ENCODE results near the gene PTPRM. TPM values are rescaled to one million over a fixed set of nuclear protein-coding genes. Genes with fewer than 3 reads are reported as not detected.

PTPRM gene
- polyA plus RNA-seq, 1 experiment: 81.1 TPM

DNA sequence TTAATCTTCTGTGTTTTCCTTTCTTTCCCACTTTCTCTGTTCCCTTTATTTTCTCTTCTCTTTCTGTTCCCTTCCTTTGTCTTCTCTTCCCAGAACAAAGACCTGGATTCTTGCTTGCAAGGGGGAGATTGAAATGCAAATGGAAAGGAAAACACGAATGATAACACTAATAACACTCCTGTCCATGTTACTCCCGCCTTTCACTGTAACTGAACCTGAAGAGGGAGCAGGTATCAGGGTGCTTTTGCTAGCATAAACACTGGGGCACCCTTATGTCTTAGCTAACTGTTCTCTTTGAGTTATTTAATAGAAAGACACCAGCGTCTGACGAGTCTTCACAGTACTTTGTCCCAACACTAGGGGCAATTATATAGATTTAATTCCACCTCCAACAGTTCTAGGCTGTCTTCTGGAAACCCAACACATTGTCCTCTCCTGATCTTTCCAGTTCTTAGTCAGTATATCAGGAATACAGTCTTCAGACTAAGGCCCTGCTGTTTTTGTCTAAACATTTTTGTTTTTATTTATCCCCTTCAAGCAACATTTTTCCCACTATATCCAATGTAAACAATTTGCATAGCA, 99.2 kb downstream of the PTPRM start:
- H3K9me3 ChIP-seq (ENCODE audit: control insufficient read depth, insufficient read depth, low read length): no peaks in the 10 kb centered on the region
- H3K27ac ChIP-seq (ENCODE audit: low read depth, low read length): no peak overlapping the region
- ChIA-PET CTCF (no interaction called here), POLR2A (no interaction called here)
- H3K4me3 ChIP-seq (ENCODE audit: low read depth, low read length): no peak overlapping the region
- no peaks in the 10 kb centered on the region for H3K27me3 ChIP-seq (ENCODE audit: control insufficient read depth, insufficient read depth, low read length)
- no peak for TF ChIP-seq CTCF (IDR thresholded peaks at IDR 0.05; ENCODE audit: low read depth, low read length)
- DNase-seq (ENCODE audit: low read depth, low spot score): no peak

- no peak for DNase-seq (ENCODE audit: low read depth, low spot score)
- TF ChIP-seq CTCF (IDR thresholded peaks at IDR 0.05; ENCODE audit: low read depth, low read length): no peak
- POLR2A ChIA-PET: no interaction called here
- H3K9me3 ChIP-seq (ENCODE audit: control insufficient read depth, insufficient read depth, low read length): no peaks in the 10 kb centered on the region
- CTCF ChIA-PET: interaction anchor here (0.5 kb wide), 1 partner anchor 747 kb away, joined by 3 read pairs; no protein-coding TSS in a partner anchor
- no peak overlapping the region for H3K27ac ChIP-seq (ENCODE audit: low read depth, low read length)
- H3K27me3 ChIP-seq (ENCODE audit: control insufficient read depth, insufficient read depth, low read length): no peaks in the 10 kb centered on the region
- H3K4me3 ChIP-seq (ENCODE audit: low read depth, low read length): no peak overlapping the region
These were observed 101.3 kb downstream of the PTPRM start for GRCh38 chr18:7668392-7668791.

DNA sequence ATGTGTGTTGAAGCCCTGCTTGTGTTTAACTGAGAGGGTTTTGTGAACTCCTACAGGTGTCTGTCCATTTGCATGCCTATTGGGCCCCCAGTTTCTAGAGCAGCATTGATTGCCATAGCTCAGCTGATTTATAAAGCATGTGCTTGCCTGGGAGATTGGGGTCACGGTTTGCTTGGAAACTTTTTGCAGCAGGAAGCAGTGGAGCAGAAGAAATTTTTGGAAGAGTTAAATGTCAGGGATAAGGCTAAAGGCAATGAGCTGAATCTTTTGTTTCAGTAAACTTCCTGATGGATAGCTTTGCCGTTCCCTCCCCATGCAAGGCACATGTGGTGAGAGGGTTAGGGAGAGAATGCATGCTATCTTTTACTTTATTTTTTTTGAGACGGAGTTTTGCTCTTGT, 102.2 kb downstream of the PTPRM start:
- ChIA-PET CTCF (no interaction called here), POLR2A (no interaction called here)
- H3K27me3 ChIP-seq (ENCODE audit: control insufficient read depth, insufficient read depth, low read length): no peaks in the 10 kb centered on the region
- H3K9me3 ChIP-seq (ENCODE audit: control insufficient read depth, insufficient read depth, low read length): no peaks in the 10 kb centered on the region
- no peak overlapping the region for H3K27ac ChIP-seq (ENCODE audit: low read depth, low read length)
- no peak for DNase-seq (ENCODE audit: low read depth, low spot score)
- TF ChIP-seq CTCF (IDR thresholded peaks at IDR 0.05; ENCODE audit: low read depth, low read length): no peak
- no peak overlapping the region for H3K4me3 ChIP-seq (ENCODE audit: low read depth, low read length)

DNA sequence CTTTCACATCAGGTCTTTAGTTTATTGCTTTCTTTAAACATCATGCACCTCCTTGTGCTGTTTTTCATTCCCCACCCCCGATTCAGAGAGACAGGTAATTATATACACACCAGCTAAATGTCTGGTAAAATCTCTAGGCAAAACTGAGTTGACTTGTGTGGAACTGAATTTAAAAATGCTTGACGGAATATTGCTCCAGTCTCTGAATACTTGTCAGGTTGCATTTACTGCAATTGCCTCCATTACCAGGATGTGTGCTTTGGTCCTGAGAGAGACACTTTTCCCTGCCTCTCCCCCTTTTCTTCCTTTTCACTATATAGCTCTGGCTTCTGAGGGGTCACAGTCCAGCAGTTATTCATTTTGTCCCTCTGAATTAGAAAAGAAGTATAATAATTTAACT, 104.0 kb downstream of the PTPRM start:
- ChIA-PET POLR2A (no interaction called here), CTCF (no interaction called here)
- DNase-seq (ENCODE audit: low read depth, low spot score): no peak

More for the DNA sequence above, 104.0 kb downstream of the PTPRM start:
- no peak for TF ChIP-seq CTCF (IDR thresholded peaks at IDR 0.05; ENCODE audit: low read depth, low read length)
- Histone ChIP-seq H3K9me3 (ENCODE audit: control insufficient read depth, insufficient read depth, low read length) (no peaks in the 10 kb centered on the region), H3K27ac (ENCODE audit: low read depth, low read length) (no peak overlapping the region), H3K27me3 (ENCODE audit: control insufficient read depth, insufficient read depth, low read length) (no peaks in the 10 kb centered on the region), H3K4me3 (ENCODE audit: low read depth, low read length) (no peak overlapping the region)
